GM04503 (cell line): ENCODE measurements around the gene HAND2.

Source experiments
- DNase-seq: peaks from one replicate; pipeline ENCODE4 v3.0.0-alpha.2; 2012; ENCODE audit warnings: low read depth

Gene HAND2

GRCh38 chr4:173529477-173530325 is at the start of gene HAND2:
TSS of gene HAND2 (minus strand) at chr4:173530229. CDS start at chr4:173529289, 940 bp downstream.
- no peak for DNase-seq

- DNase-seq: no peak
These were observed 48.9 kb upstream of the HAND2 start for GRCh38 chr4:173578956-173579355.

GRCh38 chr4:173577963-173578362 is 47.9 kb upstream of the HAND2 start:
- DNase-seq: no peak

GRCh38 chr4:173575482-173576152 is 45.6 kb upstream of the HAND2 start:
- no peak for DNase-seq

GRCh38 chr4:173573725-173574124 is 43.7 kb upstream of the HAND2 start:
- no peak for DNase-seq

GRCh38 chr4:173573286-173573685 is 43.3 kb upstream of the HAND2 start:
- no peak for DNase-seq

GRCh38 chr4:173572493-173573129 is 42.6 kb upstream of the HAND2 start:
- DNase-seq: no peak

- DNase-seq: no peak
These were observed 41.6 kb upstream of the HAND2 start for GRCh38 chr4:173571620-173572019.

GRCh38 chr4:173565281-173565680 is 35.3 kb upstream of the HAND2 start:
- DNase-seq: no peak

GRCh38 chr4:173564461-173564860 is 34.4 kb upstream of the HAND2 start:
- no peak for DNase-seq

GRCh38 chr4:173560896-173561295 is 30.9 kb upstream of the HAND2 start:
- no peak for DNase-seq

GRCh38 chr4:173556398-173557131 is 26.5 kb upstream of the HAND2 start:
- DNase-seq: no peak

- no peak for DNase-seq
These were observed 17.9 kb upstream of the HAND2 start for GRCh38 chr4:173547889-173548288.

GRCh38 chr4:173546776-173547175 is 16.7 kb upstream of the HAND2 start:
- DNase-seq: no peak

- no peak for DNase-seq
These were observed 15.4 kb upstream of the HAND2 start for GRCh38 chr4:173545440-173545839.

- no peak for DNase-seq
These were observed 13.2 kb upstream of the HAND2 start for GRCh38 chr4:173543266-173543665.

GRCh38 chr4:173539986-173540385 is 10.0 kb upstream of the HAND2 start:
- no peak for DNase-seq

GRCh38 chr4:173538909-173539445 is 8.9 kb upstream of the HAND2 start:
- no peak for DNase-seq

GRCh38 chr4:173538148-173538908 is 8.3 kb upstream of the HAND2 start:
- DNase-seq: no peak

- DNase-seq: no peak
These were observed 7.7 kb upstream of the HAND2 start for GRCh38 chr4:173537613-173538147.
